Kidney epithelial cell (primary cell): ENCODE measurements around the gene FBLN1. TPM values are rescaled to one million over a fixed set of nuclear protein-coding genes. Genes with fewer than 3 reads are reported as not detected.

Source experiments
- DNase-seq: peaks from one replicate; pipeline ENCODE4 v3.0.0-alpha.2; 2010; ENCODE audit warnings: low read depth
- H3K27me3 ChIP-seq: 2 replicates; pipeline ENCODE4 v1.6.0; 2011; ENCODE audit warnings: low read length; ENCODE audit not compliant: control insufficient read depth, insufficient read depth
- H3K36me3 ChIP-seq: 2 replicates; pipeline ENCODE4 v1.5.1; 2011; ENCODE audit warnings: low read length; ENCODE audit not compliant: control insufficient read depth, insufficient read depth
- H3K4me3 ChIP-seq: 2 replicates; pipeline ENCODE4 v1.5.1; 2011; ENCODE audit warnings: low read depth, mild to moderate bottlenecking, control low read depth, low read length
- CTCF ChIP-seq: IDR thresholded peaks from 2 replicates; pipeline ENCODE4 v1.5.1; 2011; ENCODE audit warnings: mild to moderate bottlenecking, moderate library complexity, low read length, control low read depth, inconsistent platforms; ENCODE audit not compliant: insufficient read depth, poor library complexity, severe bottlenecking
- total RNA-seq: library from RNA; depleted of rRNA; stranded (reverse); fragments of >200 nt; gene quantifications from 2 replicates; pipeline ENCODE4 v1.2.3, GENCODE V29; 2015

FBLN1 gene
- total RNA-seq, 1 donor from 2014 or later = 32.8 TPM

GRCh38 chr22:45524966-45525365 is 22.3 kb downstream of the FBLN1 start:
- Histone ChIP-seq H3K36me3 (no peaks in the 10 kb centered on the region), H3K4me3 (no peak overlapping the region), H3K27me3 (peaks cover 6% of the 10 kb centered on the region)
- no peak for TF ChIP-seq CTCF
- DNase-seq = no peak

- TF ChIP-seq CTCF = no peak
- H3K27me3 ChIP-seq = peaks cover 6% of the 10 kb centered on the region
- no peak for DNase-seq
- H3K36me3 ChIP-seq = no peaks in the 10 kb centered on the region
- no peak overlapping the region for H3K4me3 ChIP-seq
These were observed 22.8 kb downstream of the FBLN1 start for GRCh38 chr22:45525480-45525879.

- TF ChIP-seq CTCF = no peak
- H3K4me3 ChIP-seq = no peak overlapping the region
- peaks cover 6% of the 10 kb centered on the region for H3K27me3 ChIP-seq
- no peaks in the 10 kb centered on the region for H3K36me3 ChIP-seq
- DNase-seq = no peak
These were observed 23.6 kb downstream of the FBLN1 start for GRCh38 chr22:45526281-45526680.

GRCh38 chr22:45526768-45527360 is 24.2 kb downstream of the FBLN1 start:
- no peak for TF ChIP-seq CTCF
- no peaks in the 10 kb centered on the region for H3K36me3 ChIP-seq

GRCh38 chr22:45527456-45527855 is 24.8 kb downstream of the FBLN1 start:
- no peak for DNase-seq
- peaks cover 6% of the 10 kb centered on the region for H3K27me3 ChIP-seq
- H3K4me3 ChIP-seq = no peak overlapping the region
- H3K36me3 ChIP-seq = no peaks in the 10 kb centered on the region
- no peak for TF ChIP-seq CTCF

More at GRCh38 chr22:45526768-45527360, 24.2 kb downstream of the FBLN1 start:
- no peak for DNase-seq
- Histone ChIP-seq H3K4me3 (no peak overlapping the region), H3K27me3 (peaks cover 6% of the 10 kb centered on the region)

GRCh38 chr22:45528046-45528445 is 25.4 kb downstream of the FBLN1 start:
- TF ChIP-seq CTCF = no peak
- Histone ChIP-seq H3K4me3 (no peak overlapping the region), H3K36me3 (no peaks in the 10 kb centered on the region)

More at GRCh38 chr22:45528046-45528445, 25.4 kb downstream of the FBLN1 start:
- DNase-seq = no peak
- peaks cover 6% of the 10 kb centered on the region for H3K27me3 ChIP-seq
